Loucy (cell line): ENCODE data around the gene ALS2.

Source experiments
- EZH2phosphoT487 ChIP-seq: fragments of 200-600 bp; IDR thresholded peaks from 2 replicates; pipeline ENCODE4 v1.6.1; 2018; ENCODE audit warnings: antibody characterized with exemption, mild to moderate bottlenecking, moderate library complexity, borderline replicate concordance
- TF ChIP-seq, protein P1 (sequence below): fragments of 200-600 bp; sonication (generic); conservative IDR thresholded peaks from 2 replicates; pipeline ENCODE4 v1.5.1; 2014; ENCODE audit warnings: mild to moderate bottlenecking, antibody characterized with exemption, low read length

DNA sequence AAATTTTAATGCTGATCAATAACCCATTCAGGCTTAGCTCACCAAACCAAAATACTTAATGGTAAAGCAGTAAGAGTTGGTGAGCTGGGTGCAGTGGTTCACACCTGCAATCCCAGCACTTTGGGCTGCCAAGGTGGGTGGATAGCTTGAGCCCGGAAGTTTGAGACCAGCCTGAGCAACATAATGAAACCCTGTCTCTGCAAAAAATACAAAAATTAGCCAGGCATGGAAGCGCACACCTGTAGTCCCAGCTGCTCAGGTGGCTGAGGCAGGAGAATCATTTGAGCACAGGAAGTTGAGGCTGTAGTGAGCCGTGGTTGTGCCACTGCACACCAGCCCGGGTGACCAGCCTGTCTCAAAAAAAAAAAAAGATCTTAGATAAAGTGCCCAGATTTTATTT lies 46.6 kb downstream of the ALS2 start:
- TF ChIP-seq, protein P1, sequence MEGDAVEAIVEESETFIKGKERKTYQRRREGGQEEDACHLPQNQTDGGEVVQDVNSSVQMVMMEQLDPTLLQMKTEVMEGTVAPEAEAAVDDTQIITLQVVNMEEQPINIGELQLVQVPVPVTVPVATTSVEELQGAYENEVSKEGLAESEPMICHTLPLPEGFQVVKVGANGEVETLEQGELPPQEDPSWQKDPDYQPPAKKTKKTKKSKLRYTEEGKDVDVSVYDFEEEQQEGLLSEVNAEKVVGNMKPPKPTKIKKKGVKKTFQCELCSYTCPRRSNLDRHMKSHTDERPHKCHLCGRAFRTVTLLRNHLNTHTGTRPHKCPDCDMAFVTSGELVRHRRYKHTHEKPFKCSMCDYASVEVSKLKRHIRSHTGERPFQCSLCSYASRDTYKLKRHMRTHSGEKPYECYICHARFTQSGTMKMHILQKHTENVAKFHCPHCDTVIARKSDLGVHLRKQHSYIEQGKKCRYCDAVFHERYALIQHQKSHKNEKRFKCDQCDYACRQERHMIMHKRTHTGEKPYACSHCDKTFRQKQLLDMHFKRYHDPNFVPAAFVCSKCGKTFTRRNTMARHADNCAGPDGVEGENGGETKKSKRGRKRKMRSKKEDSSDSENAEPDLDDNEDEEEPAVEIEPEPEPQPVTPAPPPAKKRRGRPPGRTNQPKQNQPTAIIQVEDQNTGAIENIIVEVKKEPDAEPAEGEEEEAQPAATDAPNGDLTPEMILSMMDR: no peak
- TF ChIP-seq EZH2phosphoT487: no peak
